ENCODE results near the gene TFAP2C.

The TFAP2C gene

GRCh38 chr20:56628015-56628872 is 862 bp upstream of the TFAP2C start:
- Mint-ChIP-seq H3K4me1 (peaks cover 32% of the 10 kb centered on the region), H3K27me3 (peaks cover 96% of the 10 kb centered on the region), H3K9me3 (no peaks in the 10 kb centered on the region), H3K27ac (no peak overlapping the region), H3K4me3 (peak overlapping the region; percentile 66 to 69)
- peak; percentile 29 for ATAC-seq
- no peak for DNase-seq

GRCh38 chr20:56629464-56630085 is 469 bp downstream of the TFAP2C start:
- Mint-ChIP-seq H3K4me1 (peaks cover 32% of the 10 kb centered on the region), H3K27ac (peak overlapping the region in 1 of 2 donors; percentile 27), H3K27me3 (peaks cover 100% of the 10 kb centered on the region), H3K9me3 (no peaks in the 10 kb centered on the region), H3K4me3 (peak overlapping the region; percentile 66 to 69)
- DNase-seq (no peak), ATAC-seq (no peak)

GRCh38 chr20:56630086-56630493 is 984 bp downstream of the TFAP2C start:
- Mint-ChIP-seq H3K4me1 (peaks cover 32% of the 10 kb centered on the region), H3K4me3 (peak overlapping the region; percentile 66 to 69), H3K27me3 (peaks cover 100% of the 10 kb centered on the region), H3K9me3 (no peaks in the 10 kb centered on the region), H3K27ac (no peak overlapping the region)
- DNase-seq (peak in 1 of 2 donors; percentile 23), ATAC-seq (peak; percentile 41)

- Mint-ChIP-seq H3K27ac (no peak overlapping the region), H3K9me3 (no peaks in the 10 kb centered on the region), H3K4me3 (no peak overlapping the region), H3K4me1 (peaks cover 32% of the 10 kb centered on the region), H3K27me3 (peaks cover 98% of the 10 kb centered on the region)
- no peak for DNase-seq
- no peak for ATAC-seq
These were observed 1.6 kb downstream of the TFAP2C start for GRCh38 chr20:56630506-56631317.

- ATAC-seq (no peak), DNase-seq (no peak)
- H3K27me3 Mint-ChIP-seq, result peaks cover 98% of the 10 kb centered on the region
- H3K4me1 Mint-ChIP-seq, result peaks cover 28% of the 10 kb centered on the region
- no peak overlapping the region for H3K4me3 Mint-ChIP-seq
- no peak overlapping the region for H3K27ac Mint-ChIP-seq
- H3K9me3 Mint-ChIP-seq, result no peaks in the 10 kb centered on the region
These were observed 2.3 kb downstream of the TFAP2C start for GRCh38 chr20:56631318-56631989.

- ATAC-seq, result no peak
- no peak overlapping the region for H3K27ac Mint-ChIP-seq
- peaks cover 23% of the 10 kb centered on the region for H3K4me1 Mint-ChIP-seq
- no peaks in the 10 kb centered on the region for H3K9me3 Mint-ChIP-seq
- H3K4me3 Mint-ChIP-seq, result no peak overlapping the region
- H3K27me3 Mint-ChIP-seq, result peaks cover 94% of the 10 kb centered on the region
- no peak for DNase-seq
These were observed 2.9 kb downstream of the TFAP2C start for GRCh38 chr20:56631990-56632327.

- Mint-ChIP-seq H3K4me1 (peaks cover 8% of the 10 kb centered on the region), H3K9me3 (no peaks in the 10 kb centered on the region), H3K4me3 (no peak overlapping the region), H3K27ac (no peak overlapping the region), H3K27me3 (peaks cover 82% of the 10 kb centered on the region)
- ATAC-seq, result no peak
- no peak for DNase-seq
These were observed 5.2 kb downstream of the TFAP2C start for GRCh38 chr20:56634307-56634706.

- Mint-ChIP-seq H3K4me3 (no peak overlapping the region), H3K4me1 (peaks cover 3% of the 10 kb centered on the region), H3K9me3 (no peaks in the 10 kb centered on the region), H3K27ac (no peak overlapping the region), H3K27me3 (peaks cover 76% of the 10 kb centered on the region)
- no peak for DNase-seq
- no peak for ATAC-seq
These were observed 5.8 kb downstream of the TFAP2C start for GRCh38 chr20:56634735-56635385.

- DNase-seq (no peak), ATAC-seq (no peak)
- H3K9me3 Mint-ChIP-seq, result no peaks in the 10 kb centered on the region
- H3K27me3 Mint-ChIP-seq, result peaks cover 60% of the 10 kb centered on the region
- no peak overlapping the region for H3K4me3 Mint-ChIP-seq
- no peak overlapping the region for H3K27ac Mint-ChIP-seq
- H3K4me1 Mint-ChIP-seq, result no peaks in the 10 kb centered on the region
These were observed 7.6 kb downstream of the TFAP2C start for GRCh38 chr20:56636716-56637115.

GRCh38 chr20:56637576-56637975 is 8.5 kb downstream of the TFAP2C start:
- peaks cover 60% of the 10 kb centered on the region for H3K27me3 Mint-ChIP-seq

GRCh38 chr20:56646599-56646998 is 17.5 kb downstream of the TFAP2C start:
- DNase-seq, result no peak
- H3K27me3 Mint-ChIP-seq, result peaks cover 21% of the 10 kb centered on the region

More at GRCh38 chr20:56637576-56637975, 8.5 kb downstream of the TFAP2C start:
- Mint-ChIP-seq H3K4me3 (no peak overlapping the region), H3K9me3 (no peaks in the 10 kb centered on the region), H3K27ac (no peak overlapping the region), H3K4me1 (no peaks in the 10 kb centered on the region)
- ATAC-seq (no peak), DNase-seq (no peak)

GRCh38 chr20:56653211-56653610 is 24.1 kb downstream of the TFAP2C start:
- peaks cover 10% of the 10 kb centered on the region for H3K27me3 Mint-ChIP-seq
- H3K9me3 Mint-ChIP-seq, result peaks cover 0 to 7% of the 10 kb centered on the region in 2 donors
- DNase-seq (no peak), ATAC-seq (no peak)
- no peaks in the 10 kb centered on the region for H3K4me1 Mint-ChIP-seq
- no peak overlapping the region for H3K4me3 Mint-ChIP-seq
- H3K27ac Mint-ChIP-seq, result no peak overlapping the region

More at GRCh38 chr20:56646599-56646998, 17.5 kb downstream of the TFAP2C start:
- H3K4me3 Mint-ChIP-seq, result no peak overlapping the region
- no peaks in the 10 kb centered on the region for H3K9me3 Mint-ChIP-seq
- H3K27ac Mint-ChIP-seq, result no peak overlapping the region
- no peak for ATAC-seq
- no peaks in the 10 kb centered on the region for H3K4me1 Mint-ChIP-seq

- DNase-seq (no peak), ATAC-seq (no peak)
- Mint-ChIP-seq H3K27ac (no peak overlapping the region), H3K27me3 (peaks cover 10% of the 10 kb centered on the region), H3K4me3 (no peak overlapping the region), H3K4me1 (no peaks in the 10 kb centered on the region), H3K9me3 (peaks cover 0 to 7% of the 10 kb centered on the region in 2 donors)
These were observed 27.5 kb downstream of the TFAP2C start for GRCh38 chr20:56656632-56657031.

- ATAC-seq, result no peak
- peaks cover 10% of the 10 kb centered on the region for H3K27me3 Mint-ChIP-seq
These were observed 28.8 kb downstream of the TFAP2C start for GRCh38 chr20:56657879-56658278.

More at GRCh38 chr20:56657879-56658278, 28.8 kb downstream of the TFAP2C start:
- Mint-ChIP-seq H3K4me3 (no peak overlapping the region), H3K27ac (no peak overlapping the region), H3K4me1 (no peaks in the 10 kb centered on the region), H3K9me3 (peaks cover 0 to 7% of the 10 kb centered on the region in 2 donors)
- no peak for DNase-seq

All from stimulated activated naive CD8-positive, alpha-beta T cell treated with anti-CD3 and anti-CD28 coated beads, Interleukin-15, amount 100 ng/mL, for 72 hours (primary cell).